GM12872 (cell line): ENCODE results near the gene RUNDC3A.
A peak's percentile ranks its signal among the peaks of the same experiment; 100 is the strongest.

ENCODE experiments used
- CTCF ChIP-seq: IDR thresholded peaks from 3 replicates; pipeline ENCODE4 v1.5.1; 2011; ENCODE audit warnings: low read depth, mild to moderate bottlenecking, low read length, moderate library complexity; ENCODE audit not compliant: insufficient read depth

The RUNDC3A gene

GRCh38 chr17:44308320-44308818, at the start of gene RUNDC3A:
Gene RUNDC3A, plus strand, starts transcription at chr17:44308601. Its CDS starts 232 bp downstream, at chr17:44308833.
- TF ChIP-seq CTCF, result no peak

DNA sequence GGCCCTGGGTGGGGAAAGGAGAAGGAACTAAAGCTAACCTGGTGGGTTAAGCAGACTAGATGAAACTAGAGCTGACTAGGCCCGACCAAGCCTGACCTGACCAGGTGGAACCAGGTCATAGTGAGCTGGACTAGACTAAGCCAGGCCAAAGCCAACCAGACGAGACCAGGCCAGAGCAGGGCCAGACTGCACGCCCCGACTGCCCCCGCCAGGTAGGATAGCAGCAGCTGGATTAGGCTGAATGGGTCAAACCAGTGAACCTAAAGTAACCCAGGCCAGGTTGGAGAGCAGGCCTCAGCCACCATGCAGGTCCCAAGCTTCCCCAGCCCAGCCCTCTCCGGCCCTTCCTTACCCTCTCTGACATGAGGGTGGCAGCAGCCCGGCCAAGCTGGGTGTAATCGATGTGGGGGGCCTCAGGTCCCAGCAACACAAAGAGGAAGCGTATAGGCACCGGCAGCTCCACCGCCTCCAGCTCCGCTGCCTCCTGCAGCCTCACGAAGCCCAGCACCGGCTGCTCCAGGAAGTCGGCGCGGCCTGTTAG, 49.5 kb upstream of the RUNDC3A start:
- TF ChIP-seq CTCF, result no peak

- no peak for TF ChIP-seq CTCF
Measured at GRCh38 chr17:44260296-44260695, 48.1 kb upstream of the RUNDC3A start.

GRCh38 chr17:44262654-44263225, 45.7 kb upstream of the RUNDC3A start:
- no peak for TF ChIP-seq CTCF

GRCh38 chr17:44263345-44263902, 45.0 kb upstream of the RUNDC3A start:
- no peak for TF ChIP-seq CTCF

GRCh38 chr17:44266402-44267164, 41.8 kb upstream of the RUNDC3A start:
- 0 out of 3 replicates have a peak, but pooled peaks have one; percentile 23 for TF ChIP-seq CTCF

- TF ChIP-seq CTCF, result no peak
Measured at GRCh38 chr17:44267165-44267455, 41.3 kb upstream of the RUNDC3A start.
